GM21360 (cell line): ENCODE results near the gene RECQL5.

Source experiments
- ATAC-seq: cut with Tn5 transposase; IDR thresholded peaks from one replicate; pipeline ENCODE4 v1.9.1; 2021; ENCODE audit warnings: mild to moderate bottlenecking, moderate library complexity; ENCODE audit not compliant: unreplicated experiment

Gene RECQL5

DNA sequence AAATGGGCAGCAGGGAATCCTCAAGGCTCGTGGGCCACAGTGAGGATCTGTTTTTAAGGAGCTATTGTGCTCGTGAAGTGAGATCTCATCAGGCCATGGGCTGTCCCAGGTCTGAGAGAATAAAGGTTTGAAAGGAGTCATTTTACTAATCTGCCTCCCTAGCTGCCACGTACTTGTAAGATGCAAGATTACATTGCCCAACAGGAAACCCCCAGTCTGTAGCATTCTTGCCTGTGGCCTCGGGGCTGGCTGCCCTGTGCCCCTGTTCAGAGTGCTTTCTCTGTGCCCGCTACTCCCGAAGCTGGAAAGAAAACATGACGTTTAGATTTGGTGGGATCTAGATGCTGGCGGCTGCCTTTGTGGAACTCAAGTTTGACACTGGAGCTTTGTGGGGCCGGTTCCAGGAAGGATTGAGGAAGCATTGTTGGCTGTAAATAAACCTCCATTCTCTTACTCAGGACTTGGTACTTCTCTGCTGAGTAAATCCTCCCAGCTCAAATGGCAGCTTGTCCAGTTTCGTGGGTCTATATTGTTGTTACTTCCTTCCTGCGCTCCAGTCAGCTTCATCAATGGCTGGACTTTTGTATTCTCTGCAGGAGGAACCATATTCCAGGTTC, 21.4 kb upstream of the RECQL5 start:
- ATAC-seq: no peak

- no peak for ATAC-seq
These were observed 18.5 kb upstream of the RECQL5 start for GRCh38 chr17:75685499-75685898.

- no peak for ATAC-seq
These were observed 18.0 kb upstream of the RECQL5 start for GRCh38 chr17:75684924-75685323.

GRCh38 chr17:75684249-75684648, 17.3 kb upstream of the RECQL5 start:
- no peak for ATAC-seq

GRCh38 chr17:75683583-75683982, 16.6 kb upstream of the RECQL5 start:
- no peak for ATAC-seq

DNA sequence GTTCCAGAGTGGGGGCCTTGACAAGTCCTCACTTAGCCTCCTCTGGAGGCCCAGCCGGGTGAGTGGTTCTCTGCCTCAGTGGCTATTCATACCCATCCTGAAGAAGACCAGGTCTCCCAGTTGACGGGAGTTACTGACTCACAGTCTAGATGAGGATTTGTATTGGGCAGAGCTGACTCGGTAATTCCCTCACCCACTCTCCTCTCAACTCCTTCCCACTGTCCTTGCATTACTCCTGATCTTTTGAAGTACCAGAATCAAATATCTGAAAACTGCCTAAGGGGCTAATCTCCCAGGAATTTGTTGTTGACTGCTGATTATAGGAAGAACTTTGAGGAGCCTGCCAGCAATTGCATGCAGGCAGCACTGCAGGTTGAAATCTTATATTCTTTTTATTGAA, 14.3 kb upstream of the RECQL5 start:
- no peak for ATAC-seq

GRCh38 chr17:75680431-75680830, 13.5 kb upstream of the RECQL5 start:
- no peak for ATAC-seq

DNA sequence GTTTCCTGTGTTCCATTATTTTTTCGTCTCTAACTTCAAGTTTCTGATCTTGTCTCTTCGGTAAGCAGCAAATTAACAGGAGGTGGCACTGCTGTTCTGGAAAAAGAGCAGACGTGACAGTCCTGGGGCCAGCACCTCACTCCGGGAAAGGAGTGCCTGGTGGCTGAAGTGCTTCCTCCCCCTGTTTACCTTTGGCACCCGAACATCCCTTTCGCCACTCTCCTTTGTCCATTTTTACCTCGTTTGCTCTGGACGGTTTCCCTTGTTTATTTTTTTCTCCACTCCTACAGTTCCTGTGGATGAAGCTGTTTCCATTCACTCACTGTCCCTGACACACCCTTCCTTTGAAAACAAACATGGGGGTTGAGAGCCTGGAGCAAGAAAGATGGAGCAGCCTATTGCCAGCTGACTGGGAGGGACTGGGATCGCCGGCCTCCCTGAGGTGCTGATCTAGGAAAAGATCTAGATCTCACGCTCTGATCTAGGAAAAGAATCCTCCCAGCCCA, 12.8 kb upstream of the RECQL5 start:
- no peak for ATAC-seq

DNA sequence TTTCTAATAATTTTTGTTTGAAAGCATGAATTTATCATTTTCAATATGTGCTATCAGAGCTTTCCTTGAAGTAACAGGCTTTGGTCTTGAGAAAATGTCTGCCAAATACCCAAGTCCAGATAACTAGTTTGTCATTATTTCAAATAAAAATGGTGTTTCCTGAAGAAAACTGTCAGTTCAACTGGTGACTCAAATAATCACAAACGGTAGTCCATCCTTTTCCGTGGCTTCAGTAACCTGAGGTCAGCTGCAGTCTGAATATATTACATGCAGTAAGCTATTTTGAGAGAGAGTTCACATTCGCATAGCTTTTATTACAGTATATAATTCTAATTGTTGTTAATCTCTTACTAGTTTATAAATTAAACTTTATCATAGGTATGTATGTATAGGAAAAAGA, 9.5 kb upstream of the RECQL5 start:
- ATAC-seq: no peak

GRCh38 chr17:75673487-75673886, 6.5 kb upstream of the RECQL5 start:
- no peak for ATAC-seq

DNA sequence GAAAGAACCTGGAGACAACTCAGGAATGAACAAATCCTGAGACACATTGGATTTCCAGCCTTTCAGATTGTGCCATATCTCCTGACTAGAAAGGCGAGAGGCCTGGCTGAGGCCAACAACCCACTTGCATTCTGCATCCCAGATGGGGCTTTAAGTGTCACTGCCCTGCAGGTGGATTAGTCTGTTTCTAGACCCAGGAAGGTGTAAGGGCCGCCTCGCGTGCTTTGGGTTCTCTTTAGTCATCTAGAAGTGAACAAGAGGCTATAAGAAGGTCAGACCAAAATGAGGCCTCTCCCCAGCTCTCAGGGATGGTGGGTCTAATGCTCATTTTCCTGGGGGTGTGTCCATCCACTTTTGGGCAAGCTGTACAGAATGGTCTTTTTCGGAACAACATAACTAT, 5.1 kb upstream of the RECQL5 start:
- no peak for ATAC-seq

DNA sequence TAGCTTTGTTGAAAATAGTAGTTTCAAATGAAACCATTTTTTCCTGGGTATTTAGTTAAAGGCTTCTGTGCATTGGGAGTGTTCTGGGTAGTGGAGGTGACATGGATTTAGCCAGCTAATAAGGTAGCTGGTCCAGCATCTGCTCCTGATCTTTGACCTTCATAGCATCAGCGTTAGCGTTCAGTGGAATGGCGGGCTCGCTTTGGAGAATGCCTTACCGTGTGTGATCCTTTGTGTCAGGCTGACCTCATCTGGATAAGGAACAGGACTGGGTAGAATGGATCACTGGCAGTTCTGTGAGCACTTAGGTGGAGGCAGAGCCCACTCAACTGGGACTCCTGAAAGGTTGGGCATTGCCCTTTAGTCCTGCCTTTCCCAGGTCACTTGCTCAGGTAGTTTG, 3.9 kb upstream of the RECQL5 start:
- ATAC-seq: no peak

DNA sequence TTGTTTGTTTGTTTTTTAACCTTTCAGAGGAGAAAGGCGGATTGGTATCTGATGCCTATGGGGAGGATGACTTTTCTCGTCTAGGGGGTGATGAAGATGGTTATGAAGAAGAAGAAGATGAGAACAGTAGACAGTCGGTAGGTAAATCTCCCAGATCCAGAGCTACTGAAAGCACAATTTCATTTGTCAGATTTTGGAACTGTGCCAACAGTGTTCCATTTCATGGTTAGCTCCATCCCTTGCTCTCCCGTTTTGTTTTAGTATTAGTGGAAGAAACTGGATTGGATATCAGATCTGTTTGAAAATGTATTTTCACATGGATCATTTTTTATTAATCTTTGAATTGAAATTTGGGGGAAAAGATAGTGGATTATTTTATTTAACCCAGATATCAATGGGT, 1.5 kb upstream of the RECQL5 start:
- ATAC-seq: no peak

DNA sequence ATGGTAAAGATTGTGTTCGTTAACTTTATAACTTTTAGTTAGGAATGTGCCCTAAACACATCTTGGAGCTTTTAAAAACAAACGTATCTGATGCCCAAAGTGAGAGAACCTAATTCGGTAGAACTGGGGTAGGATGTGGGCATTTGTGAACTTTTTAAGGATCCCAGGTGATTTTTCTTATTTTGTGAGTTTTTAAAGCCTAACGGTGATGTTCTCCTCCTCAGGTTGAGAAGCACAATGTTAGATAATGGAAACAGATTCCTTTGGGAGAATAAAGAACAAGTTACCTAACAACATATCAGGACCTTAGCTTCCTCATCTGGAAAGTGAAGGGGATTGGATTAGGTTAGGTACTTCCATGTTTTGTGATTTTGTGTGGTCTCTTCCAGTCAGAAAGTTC, 871 bp upstream of the RECQL5 start:
- no peak for ATAC-seq

GRCh38 chr17:75665981-75666380, 973 bp downstream of the RECQL5 start:
- ATAC-seq: no peak

- ATAC-seq: peak; percentile 65
These were observed 2.8 kb downstream of the RECQL5 start for GRCh38 chr17:75664099-75664549.

GRCh38 chr17:75662511-75662910, 4.4 kb downstream of the RECQL5 start:
- no peak for ATAC-seq

- no peak for ATAC-seq
These were observed 5.4 kb downstream of the RECQL5 start for GRCh38 chr17:75661531-75661930.

- ATAC-seq: no peak
These were observed 8.7 kb downstream of the RECQL5 start for GRCh38 chr17:75658237-75658636.

DNA sequence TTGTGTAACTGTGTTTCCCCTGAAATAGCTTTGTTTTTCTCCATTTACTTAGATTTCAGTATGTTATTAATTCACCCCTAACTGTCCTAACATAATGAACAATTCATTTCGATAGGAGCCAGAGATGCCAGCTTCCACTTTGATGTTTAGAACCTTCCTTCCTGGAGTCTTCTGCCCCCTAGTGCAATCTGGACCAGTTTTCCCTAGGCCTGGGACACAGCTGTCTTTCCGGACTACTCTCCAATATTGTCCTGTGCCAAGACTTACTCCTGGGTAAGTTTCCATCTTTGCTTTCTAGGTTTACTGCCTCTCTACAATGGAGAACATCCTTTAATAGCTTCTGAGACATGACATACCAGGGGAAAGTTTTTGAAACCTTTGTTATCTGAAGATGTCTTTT, 12.8 kb downstream of the RECQL5 start:
- no peak for ATAC-seq

- ATAC-seq: no peak
These were observed 13.9 kb downstream of the RECQL5 start for GRCh38 chr17:75652934-75653549.

DNA sequence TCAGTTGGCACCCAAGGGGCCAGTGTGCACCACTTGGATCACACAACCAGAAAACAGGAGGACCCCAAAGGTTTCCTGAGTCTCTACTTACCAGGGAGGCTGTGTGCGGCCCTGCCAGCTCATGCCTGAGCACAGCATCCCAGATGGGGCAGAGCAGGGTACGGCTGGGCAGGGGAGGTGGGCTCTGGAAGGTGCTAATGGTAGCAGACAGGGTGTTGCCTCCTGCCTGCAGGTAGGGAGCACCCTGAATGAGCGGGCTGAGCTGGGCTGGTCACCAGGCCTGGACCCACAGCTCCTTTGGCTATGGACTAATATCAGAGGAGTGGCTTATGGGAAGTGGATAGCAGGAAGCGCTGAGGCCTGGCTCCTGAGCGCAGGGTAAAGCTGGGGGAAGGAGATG, 14.6 kb downstream of the RECQL5 start:
- ATAC-seq: no peak

DNA sequence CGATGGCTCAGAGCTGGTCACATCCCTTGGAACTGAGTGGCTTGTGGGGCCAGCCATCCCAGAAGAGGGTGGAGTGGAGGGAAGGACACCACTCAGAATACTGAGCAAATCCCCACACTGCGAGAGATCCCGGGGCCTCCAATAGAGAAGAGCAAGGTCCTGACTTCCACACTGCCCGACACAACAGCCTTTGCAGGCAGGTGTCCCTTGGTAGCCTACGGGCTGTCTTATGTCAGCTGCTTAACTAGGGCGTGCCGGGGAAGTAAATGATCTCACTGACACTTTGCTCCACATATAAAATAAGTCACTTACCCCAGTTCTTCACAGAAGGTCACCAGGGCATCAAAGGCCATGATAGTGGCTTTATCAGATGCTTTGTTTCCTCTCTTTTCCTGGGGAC, 16.1 kb downstream of the RECQL5 start:
- ATAC-seq: no peak
